Measurements from ENCODE around the gene EXOC3.

DNA sequence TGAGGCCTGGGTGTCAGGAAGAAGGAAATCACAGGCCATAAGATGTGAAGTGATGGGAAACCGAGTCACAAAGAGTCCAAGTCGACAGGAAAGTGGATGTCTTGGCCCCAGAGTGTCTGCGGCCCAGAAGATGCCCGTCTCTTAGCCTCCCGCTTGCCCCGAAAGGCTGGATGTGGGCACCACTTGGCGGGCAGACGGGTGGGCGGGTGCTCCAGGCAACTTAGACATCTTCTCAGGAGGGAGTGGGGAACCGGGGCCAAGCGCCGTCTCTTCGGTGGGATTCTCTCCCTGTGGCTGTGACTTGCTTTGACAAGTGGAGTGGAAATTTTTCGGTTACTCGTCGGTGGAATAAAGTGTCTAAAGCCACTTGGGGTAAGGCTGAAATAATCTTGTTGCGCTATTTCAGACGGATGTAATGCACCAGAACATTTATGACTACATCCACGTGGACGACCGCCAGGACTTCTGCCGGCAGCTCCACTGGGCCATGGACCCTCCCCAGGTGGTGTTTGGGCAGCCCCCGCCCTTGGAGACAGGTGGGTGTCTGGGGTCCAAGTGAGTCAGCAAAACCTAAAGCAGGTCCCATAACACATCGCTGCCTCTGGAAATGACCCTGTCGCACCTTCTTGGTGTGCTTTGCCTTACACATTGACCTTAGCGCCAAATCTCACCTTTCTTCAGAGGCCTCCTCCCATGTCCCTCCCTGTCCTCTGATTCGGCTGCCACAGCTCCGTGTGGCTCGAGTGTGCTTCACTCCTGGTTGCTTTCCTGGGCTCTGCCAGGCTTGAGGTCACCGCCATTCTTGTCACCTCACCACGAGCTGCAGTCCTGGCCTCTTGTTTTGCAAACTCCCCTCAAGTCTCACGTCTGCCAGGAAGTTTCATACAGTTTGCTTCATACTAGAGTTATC lies 20.4 kb upstream of the EXOC3 start:
- TF ChIP-seq ZNF384 (IDR thresholded peaks at IDR 0.05) (no peak), SP1 (IDR thresholded peaks at IDR 0.05) (no peak), CTBP1 (IDR thresholded peaks at IDR 0.05; ENCODE audit: borderline replicate concordance) (no peak), ARNT (IDR thresholded peaks at IDR 0.05) (no peak), L3MBTL2 (conservative IDR thresholded peaks at IDR 0.05) (no peak), TARDBP (IDR thresholded peaks at IDR 0.05) (no peak), NFRKB (IDR thresholded peaks at IDR 0.05) (no peak), FOXA1 (IDR thresholded peaks at IDR 0.05) (no peak)
- TF ChIP-seq, protein P1, sequence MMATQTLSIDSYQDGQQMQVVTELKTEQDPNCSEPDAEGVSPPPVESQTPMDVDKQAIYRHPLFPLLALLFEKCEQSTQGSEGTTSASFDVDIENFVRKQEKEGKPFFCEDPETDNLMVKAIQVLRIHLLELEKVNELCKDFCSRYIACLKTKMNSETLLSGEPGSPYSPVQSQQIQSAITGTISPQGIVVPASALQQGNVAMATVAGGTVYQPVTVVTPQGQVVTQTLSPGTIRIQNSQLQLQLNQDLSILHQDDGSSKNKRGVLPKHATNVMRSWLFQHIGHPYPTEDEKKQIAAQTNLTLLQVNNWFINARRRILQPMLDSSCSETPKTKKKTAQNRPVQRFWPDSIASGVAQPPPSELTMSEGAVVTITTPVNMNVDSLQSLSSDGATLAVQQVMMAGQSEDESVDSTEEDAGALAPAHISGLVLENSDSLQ (IDR thresholded peaks at IDR 0.05): no peak
